Keratinocyte (primary cell): ENCODE results near the gene SPP2. TPM values are rescaled to one million over a fixed set of nuclear protein-coding genes. Genes with fewer than 3 reads are reported as not detected.

Source experiments
- DNase-seq: peaks from one replicate; pipeline ENCODE4 v3.0.0-alpha.2; 2011; ENCODE audit warnings: low read depth, missing footprints, low spot score
- FAIRE-seq: peaks from 2 replicates; lab custom pipeline; 2011; peaks lifted over from hg19 to GRCh38; lab: Jason Lieb, UNC
- H2AFZ ChIP-seq: 2 replicates; pipeline ENCODE4 v1.6.0; 2012; ENCODE audit warnings: low read length, control low read depth, inconsistent platforms; ENCODE audit not compliant: control insufficient read depth
- H3K27ac ChIP-seq: 2 replicates; pipeline ENCODE4 v1.5.1; 2011; ENCODE audit warnings: low read length; ENCODE audit not compliant: control insufficient read depth, insufficient read depth
- H3K27me3 ChIP-seq: 3 replicates; pipeline ENCODE4 v1.6.0; 2011; ENCODE audit warnings: low read length; ENCODE audit not compliant: control insufficient read depth, insufficient read depth; ENCODE audit errors: extremely low read depth
- H3K36me3 ChIP-seq, 2 experiments: 2 replicates in 1 of 2; 3 replicates in 1 of 2; pipeline ENCODE4 v1.5.1; 2011; ENCODE audit warnings: low read length in 2 of 2, mild to moderate bottlenecking in 1 of 2; ENCODE audit not compliant: control insufficient read depth in 2 of 2, insufficient read depth in 2 of 2; ENCODE audit errors: extremely low read depth in 1 of 2
- H3K4me1 ChIP-seq: 3 replicates; pipeline ENCODE4 v1.5.1; 2011; ENCODE audit warnings: low read length; ENCODE audit not compliant: control insufficient read depth, insufficient read depth; ENCODE audit errors: extremely low read depth
- H3K4me2 ChIP-seq: 3 replicates; pipeline ENCODE4 v1.6.0; 2011; ENCODE audit warnings: low read depth, low read length; ENCODE audit not compliant: control insufficient read depth, insufficient read depth; ENCODE audit errors: extremely low read depth
- H3K4me3 ChIP-seq, 3 experiments: fragments of 200-600 bp in 1 of 3; sonication (generic) in 1 of 3; 2 replicates in 2 of 3; 3 replicates in 1 of 3; pipeline ENCODE4 v1.5.1; 2011 to 2016; ENCODE audit warnings: low read length in 3 of 3, mild to moderate bottlenecking in 3 of 3, control low read depth in 2 of 3, inconsistent platforms in 1 of 3, low read depth in 1 of 3, mixed read lengths in 1 of 3, mixed run types in 1 of 3, moderate library complexity in 1 of 3; ENCODE audit not compliant: control insufficient read depth in 2 of 3, insufficient read depth in 2 of 3; ENCODE audit errors: extremely low read depth in 1 of 3
- H3K79me2 ChIP-seq: 2 replicates; pipeline ENCODE4 v1.6.0; 2012; ENCODE audit warnings: low read length; ENCODE audit not compliant: control insufficient read depth, insufficient read depth
- H3K9ac ChIP-seq: 3 replicates; pipeline ENCODE4 v1.6.0; 2011; ENCODE audit warnings: low read length; ENCODE audit not compliant: control insufficient read depth, insufficient read depth; ENCODE audit errors: extremely low read depth
- H3K9me1 ChIP-seq: 3 replicates; pipeline ENCODE4 v1.6.0; 2011; ENCODE audit warnings: low read length; ENCODE audit not compliant: control insufficient read depth, insufficient read depth; ENCODE audit errors: extremely low read depth
- H3K9me3 ChIP-seq: 2 replicates; pipeline ENCODE4 v1.5.1; 2012; ENCODE audit warnings: low read depth, low read length; ENCODE audit not compliant: control insufficient read depth
- H4K20me1 ChIP-seq: 3 replicates; pipeline ENCODE4 v1.6.0; 2011; ENCODE audit warnings: low read length; ENCODE audit not compliant: control insufficient read depth, insufficient read depth; ENCODE audit errors: extremely low read depth
- EZH2 ChIP-seq: IDR thresholded peaks from one replicate; pipeline ENCODE4 v1.6.1; 2012; ENCODE audit warnings: inconsistent platforms, mild to moderate bottlenecking, low read length, moderate library complexity
- dilution Hi-C: fragments of 300-500 bp; cut with MboI; formaldehyde crosslinking; loops from one replicate; pipeline ENCODE4 v1.7.0; 2020; ENCODE audit warnings: low sequenced_read_pairs; ENCODE audit not compliant: extremely low pct_ligation_motif_present
- polyA plus RNA-seq, 5 experiments: library from polyadenylated mRNA; depleted of rRNA in 3 of 5; stranded (reverse) in 3 of 5; stranded (forward) in 1 of 5; unstranded in 1 of 5; fragments of >200 nt; gene quantifications; 1 replicate in 1 of 5; 2 replicates in 3 of 5; 3 replicates in 1 of 5; pipeline versions ENCODE4 v1.2.1 to v1.2.3, GENCODE V29; 2011 to 2012; ENCODE audit warnings: missing spikeins in 2 of 5, low read depth in 1 of 5, low replicate concordance in 1 of 5
- TF ChIP-seq, protein P1 (sequence below), 3 experiments: IDR thresholded peaks in 1 of 3; conservative IDR thresholded peaks in 1 of 3; optimal IDR thresholded peaks in 1 of 3; 2 replicates in 2 of 3; 3 replicates in 1 of 3; pipeline versions ENCODE3 to v1.5.1; 2011; ENCODE audit warnings: low read length in 3 of 3, mild to moderate bottlenecking in 3 of 3, moderate library complexity in 2 of 3, control low read depth in 1 of 3, inconsistent platforms in 1 of 3; ENCODE audit not compliant: insufficient read depth in 2 of 3; ENCODE audit errors: extremely low read depth in 1 of 3

SPP2 gene
- polyA plus RNA-seq, 1 donor (not counting 4 experiments of a cell fraction or from before 2014, with no cell fraction given): 0.13 TPM

- no peak for FAIRE-seq
These were observed 25.0 kb upstream of the SPP2 start for GRCh38 chr2:234025466-234025865.

DNA sequence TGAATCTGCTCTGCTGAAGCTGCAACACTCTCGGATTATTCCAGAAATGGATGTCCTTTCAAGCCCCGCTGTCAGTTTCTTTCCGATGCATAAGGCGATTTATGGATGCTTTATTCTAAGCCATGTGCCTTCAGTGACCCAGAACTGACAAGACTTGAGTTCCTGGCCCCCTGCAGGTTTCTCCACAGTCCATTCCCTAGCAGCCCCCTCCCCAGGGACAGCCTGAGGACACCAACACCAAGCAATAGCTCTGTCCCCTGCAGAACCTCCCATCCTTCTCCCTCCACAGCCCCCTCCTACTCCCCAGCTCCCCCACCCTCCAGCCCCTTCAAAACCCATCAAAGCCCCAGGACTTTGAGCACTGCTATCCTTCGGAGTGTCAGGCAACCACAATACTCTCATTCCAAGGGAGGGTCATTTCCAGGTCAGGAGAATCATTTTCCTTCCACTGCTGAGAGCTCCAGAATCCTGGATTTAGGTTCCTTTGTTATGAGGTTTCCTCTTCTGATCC, 24.6 kb upstream of the SPP2 start:
- H2AFZ ChIP-seq: peak overlapping the region; percentile 46

More at GRCh38 chr2:234025466-234025865, 25.0 kb upstream of the SPP2 start:
- Histone ChIP-seq H3K27ac (no peak overlapping the region), H3K79me2 (no peaks in the 10 kb centered on the region), H3K4me1 (peaks cover 10% of the 10 kb centered on the region), H3K4me3 (peak overlapping the region in 1 of 3 experiments; percentile 7), H3K9ac (no peak overlapping the region), H3K9me3 (peaks cover 2% of the 10 kb centered on the region), H3K4me2 (peak overlapping the region; percentile 72), H3K27me3 (no peaks in the 10 kb centered on the region), H2AFZ (peak overlapping the region; percentile 46), H3K36me3 (no peaks in the 10 kb centered on the region), H3K9me1 (no peaks in the 10 kb centered on the region), H4K20me1 (no peaks in the 10 kb centered on the region)
- DNase-seq: no peak
- dilution Hi-C loops: no loop called here
- no peak for TF ChIP-seq EZH2
- TF ChIP-seq, protein P1, sequence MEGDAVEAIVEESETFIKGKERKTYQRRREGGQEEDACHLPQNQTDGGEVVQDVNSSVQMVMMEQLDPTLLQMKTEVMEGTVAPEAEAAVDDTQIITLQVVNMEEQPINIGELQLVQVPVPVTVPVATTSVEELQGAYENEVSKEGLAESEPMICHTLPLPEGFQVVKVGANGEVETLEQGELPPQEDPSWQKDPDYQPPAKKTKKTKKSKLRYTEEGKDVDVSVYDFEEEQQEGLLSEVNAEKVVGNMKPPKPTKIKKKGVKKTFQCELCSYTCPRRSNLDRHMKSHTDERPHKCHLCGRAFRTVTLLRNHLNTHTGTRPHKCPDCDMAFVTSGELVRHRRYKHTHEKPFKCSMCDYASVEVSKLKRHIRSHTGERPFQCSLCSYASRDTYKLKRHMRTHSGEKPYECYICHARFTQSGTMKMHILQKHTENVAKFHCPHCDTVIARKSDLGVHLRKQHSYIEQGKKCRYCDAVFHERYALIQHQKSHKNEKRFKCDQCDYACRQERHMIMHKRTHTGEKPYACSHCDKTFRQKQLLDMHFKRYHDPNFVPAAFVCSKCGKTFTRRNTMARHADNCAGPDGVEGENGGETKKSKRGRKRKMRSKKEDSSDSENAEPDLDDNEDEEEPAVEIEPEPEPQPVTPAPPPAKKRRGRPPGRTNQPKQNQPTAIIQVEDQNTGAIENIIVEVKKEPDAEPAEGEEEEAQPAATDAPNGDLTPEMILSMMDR (optimal IDR thresholded peaks at IDR 0.05 in 1 of 3, IDR thresholded peaks at IDR 0.05 in 1 of 3, conservative IDR thresholded peaks at IDR 0.05 in 1 of 3; ENCODE audit: extremely low read depth in 1 of 3, insufficient read depth in 2 of 3, low read length in 3 of 3): no peak

More for the DNA sequence above, 24.6 kb upstream of the SPP2 start:
- peak overlapping the region; percentile 72 for H3K4me2 ChIP-seq
- H3K4me3 ChIP-seq: peak overlapping the region in 1 of 3 experiments; percentile 7
- no peak for DNase-seq
- H3K4me1 ChIP-seq: peaks cover 10% of the 10 kb centered on the region
- no peaks in the 10 kb centered on the region for H3K27me3 ChIP-seq
- no peaks in the 10 kb centered on the region for H3K36me3 ChIP-seq
- peaks cover 2% of the 10 kb centered on the region for H3K9me3 ChIP-seq
- no peaks in the 10 kb centered on the region for H4K20me1 ChIP-seq
- H3K27ac ChIP-seq: no peak overlapping the region
- TF ChIP-seq, protein P1 (optimal IDR thresholded peaks at IDR 0.05 in 1 of 3, IDR thresholded peaks at IDR 0.05 in 1 of 3, conservative IDR thresholded peaks at IDR 0.05 in 1 of 3; ENCODE audit: extremely low read depth in 1 of 3, insufficient read depth in 2 of 3, low read length in 3 of 3): no peak
- TF ChIP-seq EZH2: no peak
- dilution Hi-C loops: no loop called here
- FAIRE-seq: no peak
- H3K9ac ChIP-seq: no peak overlapping the region
- H3K79me2 ChIP-seq: no peaks in the 10 kb centered on the region
- H3K9me1 ChIP-seq: no peaks in the 10 kb centered on the region
